Measurements from ENCODE around the gene SPRYD4. TPM values are rescaled to one million over a fixed set of nuclear protein-coding genes. Genes with fewer than 3 reads are reported as not detected.

Gene SPRYD4
- total RNA-seq, 1 experiment from 2014 or later, result 4.2 TPM

DNA sequence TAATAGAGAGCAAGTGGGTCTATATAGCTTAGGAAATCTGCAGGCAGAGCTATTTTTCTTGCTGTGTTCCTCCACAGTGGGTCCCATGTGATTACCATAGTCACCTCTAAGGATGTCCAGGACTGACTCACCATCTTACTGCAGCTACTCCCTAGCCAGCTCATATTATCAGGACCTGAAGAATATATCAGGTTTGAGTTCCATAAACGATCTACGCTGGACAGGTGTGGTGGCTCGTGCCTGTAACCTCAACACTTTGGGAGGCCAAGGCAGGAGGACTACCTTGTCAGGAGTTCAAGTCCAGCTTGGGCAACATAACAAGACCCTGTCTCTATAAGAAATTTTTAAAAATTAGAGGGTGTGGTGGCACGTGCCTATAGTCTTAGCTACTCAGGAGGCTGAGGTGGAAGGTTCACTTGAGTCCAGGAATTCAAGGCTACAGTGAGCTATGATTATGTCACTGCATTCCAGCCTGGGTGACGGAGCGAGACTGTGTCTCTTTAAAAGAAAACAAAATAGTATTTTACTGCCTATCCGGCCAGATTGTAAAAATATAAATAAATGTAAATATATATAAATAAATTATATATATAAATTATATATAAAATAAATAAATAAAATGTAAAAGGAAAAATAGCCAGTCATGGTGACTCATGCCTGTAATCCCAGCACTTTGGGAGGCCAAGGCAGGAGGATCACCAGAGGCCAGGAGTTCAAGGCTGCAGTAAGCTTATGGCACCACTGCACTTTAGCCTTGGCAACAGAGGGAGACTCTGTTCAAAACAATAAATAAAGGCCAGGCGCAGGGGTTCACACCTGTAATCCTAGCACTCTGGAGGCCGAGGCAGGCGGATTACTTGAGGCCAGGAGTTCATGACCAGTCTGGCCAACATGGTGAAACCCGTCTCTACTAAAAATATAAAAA, 6.9 kb upstream of the SPRYD4 start:
- peaks cover 5% of the 10 kb centered on the region for H3K27me3 Mint-ChIP-seq (ENCODE audit: low read depth)
- no peaks in the 10 kb centered on the region for H3K36me3 Mint-ChIP-seq
- no peak for DNase-seq (ENCODE audit: low spot score)
- ChIA-PET POLR2A (interaction anchor here (1.4 to 2.9 kb wide), 2 partner anchors 12 to 101 kb away, joined by 4 to 15 read pairs; partner anchors contain the start of genes STAT2 and TIMELESS), CTCF (interaction anchor here (0.6 to 5.5 kb wide), 5 partner anchors 12 to 161 kb away, joined by 3 to 59 read pairs (median 11); partner anchors contain the start of genes CNPY2, RBMS2, STAT2 and TIMELESS)
- no peak overlapping the region for H3K4me3 Mint-ChIP-seq
- H3K4me1 Mint-ChIP-seq, result peaks cover 17% of the 10 kb centered on the region
- no peaks in the 10 kb centered on the region for H3K9me3 Mint-ChIP-seq
- no peak overlapping the region for H3K27ac Mint-ChIP-seq
- no peak for ATAC-seq
- TF ChIP-seq HMGA2 (CRISPR knock-in tag; IDR thresholded peaks at IDR 0.05) (peak; percentile 34; the same call in 1 of the 2 replicates), ZBTB21 (CRISPR knock-in tag; IDR thresholded peaks at IDR 0.05; ENCODE audit: borderline replicate concordance) (no peak)

DNA sequence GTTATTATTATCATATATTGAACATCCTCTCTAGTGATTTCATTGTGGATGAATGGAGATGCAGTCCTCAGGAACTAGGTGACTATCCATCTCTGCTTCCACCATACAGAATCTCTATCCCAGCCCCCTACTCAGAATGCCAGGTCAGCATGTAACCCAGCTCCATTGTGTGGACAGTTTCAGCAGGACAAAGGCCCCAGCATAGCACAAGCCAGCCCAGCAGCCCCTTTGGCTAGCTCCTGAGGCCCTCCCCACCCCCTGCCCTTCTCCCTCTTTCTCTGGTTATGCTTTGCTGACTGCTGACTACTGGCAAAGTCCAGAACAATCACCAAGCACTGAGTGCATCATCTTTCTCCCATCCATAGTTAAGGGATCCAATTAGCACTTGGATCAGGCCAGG, 5.8 kb upstream of the SPRYD4 start:
- POLR2A ChIA-PET, result interaction anchor here (0.6 to 1.4 kb wide), 2 partner anchors 103 to 105 kb away, joined by 4 read pairs; partner anchors contain the start of gene STAT2
- Mint-ChIP-seq H3K4me3 (no peak overlapping the region), H3K27ac (no peak overlapping the region; the same call in 1 of the 2 replicates), H3K4me1 (peaks cover 17% of the 10 kb centered on the region), H3K27me3 (ENCODE audit: low read depth) (peaks cover 5% of the 10 kb centered on the region), H3K9me3 (no peaks in the 10 kb centered on the region), H3K36me3 (no peaks in the 10 kb centered on the region)
- TF ChIP-seq CBFB (CRISPR knock-in tag; IDR thresholded peaks at IDR 0.05; ENCODE audit: low read depth), result no peak
- TF ChIP-seq, protein P1, sequence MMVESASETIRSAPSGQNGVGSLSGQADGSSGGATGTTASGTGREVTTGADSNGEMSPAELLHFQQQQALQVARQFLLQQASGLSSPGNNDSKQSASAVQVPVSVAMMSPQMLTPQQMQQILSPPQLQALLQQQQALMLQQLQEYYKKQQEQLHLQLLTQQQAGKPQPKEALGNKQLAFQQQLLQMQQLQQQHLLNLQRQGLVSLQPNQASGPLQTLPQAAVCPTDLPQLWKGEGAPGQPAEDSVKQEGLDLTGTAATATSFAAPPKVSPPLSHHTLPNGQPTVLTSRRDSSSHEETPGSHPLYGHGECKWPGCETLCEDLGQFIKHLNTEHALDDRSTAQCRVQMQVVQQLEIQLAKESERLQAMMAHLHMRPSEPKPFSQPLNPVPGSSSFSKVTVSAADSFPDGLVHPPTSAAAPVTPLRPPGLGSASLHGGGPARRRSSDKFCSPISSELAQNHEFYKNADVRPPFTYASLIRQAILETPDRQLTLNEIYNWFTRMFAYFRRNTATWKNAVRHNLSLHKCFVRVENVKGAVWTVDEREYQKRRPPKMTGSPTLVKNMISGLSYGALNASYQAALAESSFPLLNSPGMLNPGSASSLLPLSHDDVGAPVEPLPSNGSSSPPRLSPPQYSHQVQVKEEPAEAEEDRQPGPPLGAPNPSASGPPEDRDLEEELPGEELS (CRISPR knock-in tag; IDR thresholded peaks at IDR 0.05), result no peak
- TF ChIP-seq CREM (CRISPR knock-in tag; IDR thresholded peaks at IDR 0.05), result no peak
- TF ChIP-seq, protein P2, sequence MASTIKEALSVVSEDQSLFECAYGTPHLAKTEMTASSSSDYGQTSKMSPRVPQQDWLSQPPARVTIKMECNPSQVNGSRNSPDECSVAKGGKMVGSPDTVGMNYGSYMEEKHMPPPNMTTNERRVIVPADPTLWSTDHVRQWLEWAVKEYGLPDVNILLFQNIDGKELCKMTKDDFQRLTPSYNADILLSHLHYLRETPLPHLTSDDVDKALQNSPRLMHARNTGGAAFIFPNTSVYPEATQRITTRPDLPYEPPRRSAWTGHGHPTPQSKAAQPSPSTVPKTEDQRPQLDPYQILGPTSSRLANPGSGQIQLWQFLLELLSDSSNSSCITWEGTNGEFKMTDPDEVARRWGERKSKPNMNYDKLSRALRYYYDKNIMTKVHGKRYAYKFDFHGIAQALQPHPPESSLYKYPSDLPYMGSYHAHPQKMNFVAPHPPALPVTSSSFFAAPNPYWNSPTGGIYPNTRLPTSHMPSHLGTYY (CRISPR knock-in tag; IDR thresholded peaks at IDR 0.05), result no peak
- TF ChIP-seq MXD4 (CRISPR knock-in tag; IDR thresholded peaks at IDR 0.05; ENCODE audit: borderline replicate concordance), result no peak
- TF ChIP-seq ZNF121 (CRISPR knock-in tag; IDR thresholded peaks at IDR 0.05), result no peak
- no peak for TF ChIP-seq ZNF263 (CRISPR knock-in tag; IDR thresholded peaks at IDR 0.05; ENCODE audit: low read depth)
- no peak for TF ChIP-seq TCF7 (CRISPR knock-in tag; IDR thresholded peaks at IDR 0.05; ENCODE audit: low read depth)
- TF ChIP-seq, protein P3, sequence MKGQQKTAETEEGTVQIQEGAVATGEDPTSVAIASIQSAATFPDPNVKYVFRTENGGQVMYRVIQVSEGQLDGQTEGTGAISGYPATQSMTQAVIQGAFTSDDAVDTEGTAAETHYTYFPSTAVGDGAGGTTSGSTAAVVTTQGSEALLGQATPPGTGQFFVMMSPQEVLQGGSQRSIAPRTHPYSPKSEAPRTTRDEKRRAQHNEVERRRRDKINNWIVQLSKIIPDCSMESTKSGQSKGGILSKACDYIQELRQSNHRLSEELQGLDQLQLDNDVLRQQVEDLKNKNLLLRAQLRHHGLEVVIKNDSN (CRISPR knock-in tag; IDR thresholded peaks at IDR 0.05), result no peak
- TF ChIP-seq CREB1 (CRISPR knock-in tag; IDR thresholded peaks at IDR 0.05), result no peak
- CTCF ChIA-PET, result interaction anchor here (0.5 to 5.5 kb wide), 12 partner anchors 8 to 273 kb away, joined by 3 to 59 read pairs (median 7); partner anchors contain the start of genes CNPY2, MIP, SMARCC2 and STAT2
- ATAC-seq (peak; percentile 79), DNase-seq (ENCODE audit: low spot score) (peak; percentile 33)

DNA sequence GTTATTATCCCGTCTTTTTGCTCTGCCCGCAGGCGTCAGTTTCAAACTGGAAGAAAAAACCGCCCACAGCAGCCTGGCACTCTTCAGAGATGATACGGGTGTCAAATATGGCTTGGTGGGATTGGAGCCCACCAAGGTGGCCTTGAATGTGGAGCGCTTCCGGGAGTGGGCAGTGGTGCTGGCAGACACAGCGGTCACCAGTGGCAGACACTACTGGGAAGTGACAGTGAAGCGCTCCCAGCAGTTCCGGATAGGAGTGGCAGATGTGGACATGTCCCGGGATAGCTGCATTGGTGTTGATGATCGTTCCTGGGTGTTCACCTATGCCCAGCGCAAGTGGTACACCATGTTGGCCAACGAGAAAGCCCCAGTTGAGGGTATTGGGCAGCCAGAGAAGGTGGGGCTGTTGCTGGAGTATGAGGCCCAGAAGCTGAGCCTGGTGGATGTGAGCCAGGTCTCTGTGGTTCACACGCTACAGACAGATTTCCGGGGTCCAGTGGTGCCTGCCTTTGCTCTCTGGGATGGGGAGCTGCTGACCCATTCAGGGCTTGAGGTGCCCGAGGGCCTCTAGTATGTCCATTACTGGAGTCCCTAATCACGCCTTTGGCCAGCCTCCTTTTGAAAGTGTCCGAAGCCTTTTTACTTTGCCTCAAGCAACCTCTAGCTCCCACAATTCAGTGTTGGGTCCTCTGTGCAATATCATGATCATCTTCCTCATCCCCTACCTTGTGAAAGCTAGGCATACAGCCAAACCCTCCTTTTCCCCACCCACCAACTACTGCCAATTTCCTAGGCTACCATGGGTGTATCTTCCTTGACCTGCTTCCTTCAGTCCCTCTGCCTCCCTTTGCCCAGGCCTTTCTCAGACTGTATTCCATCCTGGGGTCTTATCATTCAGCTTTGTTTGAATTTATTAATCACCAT, 891 bp downstream of the SPRYD4 start:
- ChIA-PET POLR2A (interaction anchor here (0.6 kb wide), 1 partner anchor 365 kb away, joined by 3 read pairs; the partner anchor contains the start of gene PA2G4), CTCF (interaction anchor here (1.2 kb wide), 1 partner anchor 109 kb away, joined by 3 read pairs; the partner anchor contains the start of gene STAT2)
- H3K27ac Mint-ChIP-seq, result peak overlapping the region; percentile 98
- ATAC-seq (no peak), DNase-seq (ENCODE audit: low spot score) (no peak)
- H3K36me3 Mint-ChIP-seq, result peaks cover 13% of the 10 kb centered on the region
- H3K27me3 Mint-ChIP-seq (ENCODE audit: low read depth), result peaks cover 5% of the 10 kb centered on the region
- peaks cover 5% of the 10 kb centered on the region for H3K4me1 Mint-ChIP-seq
- H3K9me3 Mint-ChIP-seq, result no peaks in the 10 kb centered on the region
- H3K4me3 Mint-ChIP-seq, result peak overlapping the region; percentile 93
- TF ChIP-seq ZNF232 (CRISPR knock-in tag; IDR thresholded peaks at IDR 0.05) (no peak), IRF2 (CRISPR knock-in tag; IDR thresholded peaks at IDR 0.05; ENCODE audit: borderline replicate concordance, low read depth) (no peak), CREB1 (CRISPR knock-in tag; IDR thresholded peaks at IDR 0.05) (no peak), ZNF671 (CRISPR knock-in tag; IDR thresholded peaks at IDR 0.05) (no peak), ATF1 (CRISPR knock-in tag; IDR thresholded peaks at IDR 0.05) (no peak)
- TF ChIP-seq, protein P4, sequence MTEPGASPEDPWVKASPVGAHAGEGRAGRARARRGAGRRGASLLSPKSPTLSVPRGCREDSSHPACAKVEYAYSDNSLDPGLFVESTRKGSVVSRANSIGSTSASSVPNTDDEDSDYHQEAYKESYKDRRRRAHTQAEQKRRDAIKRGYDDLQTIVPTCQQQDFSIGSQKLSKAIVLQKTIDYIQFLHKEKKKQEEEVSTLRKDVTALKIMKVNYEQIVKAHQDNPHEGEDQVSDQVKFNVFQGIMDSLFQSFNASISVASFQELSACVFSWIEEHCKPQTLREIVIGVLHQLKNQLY (CRISPR knock-in tag; IDR thresholded peaks at IDR 0.05), result no peak
- TF ChIP-seq, protein P3 (CRISPR knock-in tag; IDR thresholded peaks at IDR 0.05), result no peak
- TF ChIP-seq, protein P5, sequence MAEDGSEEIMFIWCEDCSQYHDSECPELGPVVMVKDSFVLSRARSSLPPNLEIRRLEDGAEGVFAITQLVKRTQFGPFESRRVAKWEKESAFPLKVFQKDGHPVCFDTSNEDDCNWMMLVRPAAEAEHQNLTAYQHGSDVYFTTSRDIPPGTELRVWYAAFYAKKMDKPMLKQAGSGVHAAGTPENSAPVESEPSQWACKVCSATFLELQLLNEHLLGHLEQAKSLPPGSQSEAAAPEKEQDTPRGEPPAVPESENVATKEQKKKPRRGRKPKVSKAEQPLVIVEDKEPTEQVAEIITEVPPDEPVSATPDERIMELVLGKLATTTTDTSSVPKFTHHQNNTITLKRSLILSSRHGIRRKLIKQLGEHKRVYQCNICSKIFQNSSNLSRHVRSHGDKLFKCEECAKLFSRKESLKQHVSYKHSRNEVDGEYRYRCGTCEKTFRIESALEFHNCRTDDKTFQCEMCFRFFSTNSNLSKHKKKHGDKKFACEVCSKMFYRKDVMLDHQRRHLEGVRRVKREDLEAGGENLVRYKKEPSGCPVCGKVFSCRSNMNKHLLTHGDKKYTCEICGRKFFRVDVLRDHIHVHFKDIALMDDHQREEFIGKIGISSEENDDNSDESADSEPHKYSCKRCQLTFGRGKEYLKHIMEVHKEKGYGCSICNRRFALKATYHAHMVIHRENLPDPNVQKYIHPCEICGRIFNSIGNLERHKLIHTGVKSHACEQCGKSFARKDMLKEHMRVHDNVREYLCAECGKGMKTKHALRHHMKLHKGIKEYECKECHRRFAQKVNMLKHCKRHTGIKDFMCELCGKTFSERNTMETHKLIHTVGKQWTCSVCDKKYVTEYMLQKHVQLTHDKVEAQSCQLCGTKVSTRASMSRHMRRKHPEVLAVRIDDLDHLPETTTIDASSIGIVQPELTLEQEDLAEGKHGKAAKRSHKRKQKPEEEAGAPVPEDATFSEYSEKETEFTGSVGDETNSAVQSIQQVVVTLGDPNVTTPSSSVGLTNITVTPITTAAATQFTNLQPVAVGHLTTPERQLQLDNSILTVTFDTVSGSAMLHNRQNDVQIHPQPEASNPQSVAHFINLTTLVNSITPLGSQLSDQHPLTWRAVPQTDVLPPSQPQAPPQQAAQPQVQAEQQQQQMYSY (CRISPR knock-in tag; IDR thresholded peaks at IDR 0.05), result no peak
